ENCODE measurements around the gene ITGA6.

The ITGA6 gene

DNA sequence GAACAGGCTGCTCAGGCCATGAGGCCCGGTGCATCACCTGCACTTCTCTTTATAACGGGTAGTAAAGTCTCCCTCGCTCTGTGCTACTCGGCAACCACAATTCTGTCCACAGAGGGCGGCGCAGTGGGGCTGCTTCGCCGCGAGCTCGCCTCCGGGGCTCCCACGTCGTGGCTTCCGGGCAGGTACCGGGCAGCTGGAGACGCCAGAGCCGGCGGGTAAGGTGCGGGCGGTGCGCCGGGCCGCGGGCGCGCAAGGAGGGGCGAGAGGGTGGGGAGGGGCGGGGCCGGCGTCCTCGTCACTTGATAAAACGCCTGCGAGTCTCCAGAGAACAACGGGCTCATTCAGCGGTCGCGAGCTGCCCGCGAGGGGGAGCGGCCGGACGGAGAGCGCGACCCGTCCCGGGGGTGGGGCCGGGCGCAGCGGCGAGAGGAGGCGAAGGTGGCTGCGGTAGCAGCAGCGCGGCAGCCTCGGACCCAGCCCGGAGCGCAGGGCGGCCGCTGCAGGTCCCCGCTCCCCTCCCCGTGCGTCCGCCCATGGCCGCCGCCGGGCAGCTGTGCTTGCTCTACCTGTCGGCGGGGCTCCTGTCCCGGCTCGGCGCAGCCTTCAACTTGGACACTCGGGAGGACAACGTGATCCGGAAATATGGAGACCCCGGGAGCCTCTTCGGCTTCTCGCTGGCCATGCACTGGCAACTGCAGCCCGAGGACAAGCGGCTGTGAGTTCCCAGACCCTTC lies at the start of gene ITGA6:
ITGA6 (plus strand) TSS at position 331 of the 734 bp plus-strand sequence.
- DNase-seq: peak; percentile 69

DNA sequence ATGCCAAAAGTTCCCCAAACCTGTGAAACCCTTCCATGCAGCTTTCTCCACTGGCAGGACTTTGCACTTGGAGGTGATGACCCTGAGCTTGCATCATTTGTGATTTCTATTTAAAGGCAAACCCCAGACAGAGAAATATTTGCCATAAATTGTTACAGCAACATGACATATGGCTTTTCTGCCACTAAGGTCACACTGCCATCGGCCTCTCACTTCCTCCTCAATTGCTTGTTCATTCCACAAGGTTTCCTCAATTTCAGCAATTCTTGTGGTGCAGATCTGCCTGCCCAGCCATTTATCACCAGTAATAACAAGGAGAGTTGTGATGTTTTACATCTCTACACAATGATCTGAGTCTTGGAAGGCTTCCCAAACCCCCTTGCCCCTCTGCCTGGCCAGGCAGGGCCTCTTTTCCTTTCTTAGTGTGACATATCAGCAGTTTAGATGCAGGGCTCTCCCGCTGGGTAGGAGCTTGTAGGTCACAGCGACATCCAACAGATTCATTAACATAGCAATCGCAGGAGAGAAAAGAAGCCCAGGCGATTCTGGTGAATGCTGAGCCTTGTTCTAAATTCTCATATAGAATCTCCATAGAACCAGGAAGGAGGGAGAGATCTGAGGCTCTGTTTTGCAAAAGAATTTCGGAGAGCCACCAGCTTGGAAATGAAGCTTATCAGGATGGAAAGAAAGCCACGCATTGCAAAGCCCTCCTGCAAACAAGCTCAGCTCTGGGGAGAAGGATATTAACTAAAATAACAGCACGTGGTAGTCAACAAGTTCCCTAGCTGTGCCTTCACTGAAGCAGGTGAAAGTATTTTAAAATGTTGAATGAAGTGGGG lies 46.7 kb upstream of the ITGA6 start:
- DNase-seq: no peak

DNA sequence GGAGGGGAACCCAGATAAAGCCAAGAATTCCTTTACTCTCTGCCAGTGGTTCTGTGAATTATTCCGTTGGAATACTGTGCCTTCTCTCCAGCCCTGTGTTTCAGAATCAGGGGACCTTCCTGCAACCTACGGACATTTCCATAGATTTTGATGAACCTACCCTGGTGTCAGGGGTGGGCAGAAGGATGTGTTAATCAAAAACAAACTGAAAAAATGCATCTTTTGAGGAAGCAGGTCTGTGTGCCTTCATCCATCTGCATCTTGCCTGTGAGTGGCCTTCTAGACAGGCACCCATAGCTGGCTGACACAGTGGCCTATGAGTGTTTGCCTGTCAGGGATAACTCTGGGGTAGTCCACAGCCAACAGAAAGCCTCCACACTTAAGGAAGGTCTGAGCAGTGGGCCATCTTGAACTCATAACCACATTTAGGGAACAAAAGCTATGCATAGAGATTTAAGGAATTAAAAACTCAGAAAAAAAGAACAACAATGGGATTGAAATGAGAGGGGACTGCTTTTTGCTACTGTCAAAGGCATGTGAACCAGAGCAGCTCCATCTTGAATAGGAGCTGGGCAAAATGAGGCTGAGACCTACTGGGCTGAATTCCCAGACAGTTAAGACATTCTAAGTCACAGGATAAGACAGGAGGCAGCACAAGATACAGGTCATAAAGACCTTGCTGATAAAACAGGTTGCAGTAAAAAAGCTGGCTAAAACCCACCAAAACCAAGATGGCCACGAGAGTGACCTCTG lies 45.9 kb upstream of the ITGA6 start:
- no peak for DNase-seq

DNA sequence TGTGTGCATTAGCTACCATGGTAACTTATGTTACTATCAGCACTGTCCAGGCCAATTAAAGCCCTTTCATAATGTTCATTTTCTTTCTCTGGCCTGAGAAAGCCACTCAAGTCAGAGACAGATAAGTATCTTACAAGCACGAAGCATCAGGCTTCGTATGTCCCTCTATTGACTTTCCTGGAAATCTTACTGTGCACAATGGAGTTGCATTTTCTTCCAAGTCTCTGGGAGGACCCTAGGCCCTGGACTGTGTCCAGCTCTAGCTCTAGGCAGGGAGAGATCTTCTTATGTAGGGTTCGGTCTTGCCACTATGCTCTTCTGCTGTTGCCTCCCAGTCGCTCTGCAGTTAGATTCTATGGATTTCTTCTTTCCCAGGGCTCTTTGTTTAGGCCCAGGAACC lies 40.0 kb upstream of the ITGA6 start:
- no peak for DNase-seq

DNA sequence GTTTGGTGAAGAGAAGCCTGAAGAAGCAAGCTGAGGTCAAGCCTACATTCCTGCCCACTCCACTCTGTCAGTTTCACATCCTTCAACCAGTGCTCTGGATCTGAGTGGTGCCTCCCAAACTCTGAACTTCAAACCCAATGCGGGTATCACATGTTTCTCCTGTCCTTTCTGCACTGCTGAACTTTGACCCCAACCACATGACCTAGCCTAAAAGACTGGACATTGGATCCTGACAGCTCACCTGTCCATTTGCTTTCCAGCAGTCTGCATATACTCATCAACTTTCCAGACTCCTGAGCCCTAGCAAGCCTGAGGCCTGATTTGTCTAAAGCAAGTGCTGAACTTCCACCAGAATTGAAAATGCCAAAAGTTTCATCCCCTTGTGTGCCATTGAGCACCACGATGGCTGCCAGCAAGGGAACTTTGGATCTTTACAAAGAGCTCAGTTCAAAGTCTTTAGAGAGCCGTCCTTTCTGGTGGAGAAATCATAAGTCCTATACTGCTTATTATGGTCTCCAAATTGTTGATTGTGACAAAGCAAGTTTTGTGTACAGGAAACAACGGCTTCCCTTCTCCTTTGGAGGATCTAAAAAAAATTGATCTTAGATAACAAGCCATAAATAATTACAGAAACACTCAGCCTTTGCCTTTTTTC lies 37.6 kb upstream of the ITGA6 start:
- no peak for DNase-seq

DNA sequence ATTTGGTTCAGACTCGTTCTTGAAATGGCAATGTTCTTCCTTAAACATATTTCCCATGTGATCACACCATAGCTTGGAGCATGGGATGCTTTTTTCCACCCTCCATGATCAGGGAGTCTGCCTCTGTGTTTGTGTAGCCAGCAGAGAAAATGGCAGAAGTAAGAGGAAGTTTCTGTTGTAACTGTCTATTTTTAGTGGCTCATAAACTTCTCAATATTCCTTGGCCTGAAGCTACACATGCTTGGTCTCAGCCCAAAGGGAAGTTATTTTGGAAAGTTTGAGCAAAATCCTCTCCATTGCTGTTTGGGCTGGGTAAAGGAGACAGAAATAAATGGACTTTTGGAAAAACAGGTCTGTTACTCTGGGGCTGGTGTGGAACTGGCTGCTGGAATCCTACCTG lies 33.4 kb upstream of the ITGA6 start:
- no peak for DNase-seq

DNA sequence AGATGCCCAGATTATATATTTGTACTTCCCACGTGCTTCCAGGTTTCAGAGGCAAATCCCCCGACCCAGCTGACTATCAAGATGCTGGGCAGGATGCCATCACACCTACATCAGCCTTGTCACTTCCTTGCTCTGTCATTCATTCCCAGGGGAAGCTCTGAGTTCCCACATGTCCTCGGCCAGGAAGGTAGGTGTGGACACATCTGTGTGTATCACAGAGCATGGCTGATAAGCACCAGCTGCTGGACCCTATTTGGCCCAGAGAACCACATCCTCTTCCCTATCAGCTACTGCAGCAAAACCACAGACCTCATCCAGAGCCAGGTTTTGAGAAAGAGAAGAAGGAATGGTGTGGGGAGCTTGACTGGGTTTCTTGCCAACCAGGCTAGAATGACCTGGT lies 31.9 kb upstream of the ITGA6 start:
- DNase-seq: no peak

DNA sequence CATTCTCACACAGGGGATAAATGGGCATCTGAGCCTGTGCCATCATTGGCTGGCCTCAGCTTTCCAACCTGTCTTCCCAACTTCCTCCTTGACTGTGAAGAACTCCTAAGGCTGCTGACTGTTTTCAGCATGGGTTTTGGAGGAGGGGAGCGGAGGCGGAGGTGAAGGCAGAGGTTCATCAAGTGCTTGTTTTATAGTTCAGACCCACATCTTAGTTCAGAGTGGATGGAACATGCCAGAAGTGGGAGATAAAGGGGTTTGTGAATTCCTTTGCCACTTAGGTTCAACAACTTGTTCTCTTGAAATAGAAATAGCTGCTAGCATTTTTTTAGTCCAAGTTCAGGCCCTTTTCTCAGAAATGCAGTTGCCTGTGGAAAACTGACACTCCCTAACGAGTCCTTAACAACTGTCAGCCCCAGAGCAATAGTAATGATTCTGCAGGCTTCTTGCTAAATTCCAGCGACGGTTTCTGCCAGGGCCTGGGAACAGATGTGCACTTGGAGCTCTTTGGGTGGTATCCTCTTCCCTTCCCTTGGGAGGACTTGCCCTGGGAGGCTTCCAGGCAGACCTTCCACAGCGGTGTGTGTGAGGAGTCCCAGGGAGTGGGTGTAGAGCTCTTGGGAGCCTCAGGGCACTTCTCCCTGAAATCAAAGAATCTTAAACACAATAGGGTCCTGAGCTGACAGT lies 30.1 kb upstream of the ITGA6 start:
- DNase-seq: no peak

DNA sequence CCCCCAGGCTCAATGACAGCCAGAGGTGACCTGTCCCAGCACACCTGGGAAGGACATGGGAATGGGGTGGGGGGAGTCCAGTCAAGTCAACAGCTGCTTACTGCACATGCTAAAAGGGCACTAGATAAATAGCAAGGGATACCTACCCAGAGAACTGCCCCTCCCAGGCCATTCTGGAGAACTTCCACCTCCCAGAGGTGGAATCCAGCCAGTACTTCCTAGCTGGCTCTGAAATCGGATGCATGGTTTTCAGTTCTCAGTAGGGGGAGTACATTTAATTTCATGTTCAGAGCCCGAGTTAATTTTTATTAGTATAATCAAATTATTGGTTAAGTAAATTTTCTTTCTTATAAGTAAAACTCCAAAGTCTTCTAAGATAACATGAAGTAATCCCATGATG lies 28.9 kb upstream of the ITGA6 start:
- DNase-seq: no peak

DNA sequence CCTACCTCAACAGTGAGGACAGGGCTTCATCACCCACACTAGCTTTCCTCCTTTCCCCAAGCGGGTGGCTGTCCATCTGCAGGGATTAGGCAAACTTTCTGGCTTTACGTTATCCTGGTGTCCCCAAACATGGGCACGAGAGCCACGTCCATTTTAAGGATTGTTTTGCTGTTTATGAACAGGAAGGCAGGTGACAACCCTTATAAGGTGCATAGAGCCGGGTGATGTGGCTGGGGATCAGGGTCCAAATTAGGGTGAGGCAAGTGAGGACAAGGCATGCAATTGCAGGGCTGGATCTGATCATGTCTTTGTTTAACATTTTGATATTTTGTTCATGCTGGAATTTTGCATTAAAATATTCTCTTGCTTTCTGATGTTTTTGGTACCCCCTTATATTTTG lies 27.6 kb upstream of the ITGA6 start:
- no peak for DNase-seq

DNA sequence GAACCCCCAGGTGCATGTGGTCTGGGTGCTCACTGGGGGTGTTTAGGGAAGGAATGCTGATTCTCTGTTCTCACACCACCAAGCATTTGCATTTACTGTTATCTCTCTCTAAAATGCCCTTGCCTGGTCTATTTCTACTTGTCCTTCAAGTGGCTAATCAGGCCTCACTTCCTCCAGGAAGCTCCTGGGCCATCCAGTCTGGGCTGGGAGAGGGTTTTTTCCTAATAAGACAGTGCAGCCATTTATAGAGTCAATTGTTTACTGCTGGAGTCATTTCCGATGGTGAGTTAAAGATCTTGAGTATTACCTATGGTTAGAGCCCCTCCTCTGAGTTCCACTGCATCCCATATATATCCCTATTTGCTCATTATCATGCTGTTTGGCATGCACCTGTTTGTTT lies 25.2 kb upstream of the ITGA6 start:
- DNase-seq: no peak

DNA sequence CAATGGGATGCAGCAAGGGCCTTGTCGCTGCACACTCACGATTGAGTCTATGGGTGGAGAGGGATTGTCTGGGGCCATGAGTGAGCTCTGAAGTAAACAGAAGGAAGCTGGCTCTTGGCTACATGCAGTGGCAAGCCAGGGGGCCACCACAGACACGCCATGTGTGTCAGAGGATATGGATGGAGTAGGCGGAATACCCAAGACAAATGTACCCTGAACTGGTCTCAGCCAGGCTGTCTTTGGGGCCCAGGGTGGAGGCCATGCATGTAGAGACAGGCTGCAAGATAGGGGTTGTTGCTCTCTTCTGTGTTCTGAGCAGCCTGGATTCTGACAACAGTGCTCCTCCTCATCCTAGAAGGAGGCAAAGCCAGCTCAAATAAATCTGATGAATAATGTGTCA lies 24.0 kb upstream of the ITGA6 start:
- DNase-seq: no peak

DNA sequence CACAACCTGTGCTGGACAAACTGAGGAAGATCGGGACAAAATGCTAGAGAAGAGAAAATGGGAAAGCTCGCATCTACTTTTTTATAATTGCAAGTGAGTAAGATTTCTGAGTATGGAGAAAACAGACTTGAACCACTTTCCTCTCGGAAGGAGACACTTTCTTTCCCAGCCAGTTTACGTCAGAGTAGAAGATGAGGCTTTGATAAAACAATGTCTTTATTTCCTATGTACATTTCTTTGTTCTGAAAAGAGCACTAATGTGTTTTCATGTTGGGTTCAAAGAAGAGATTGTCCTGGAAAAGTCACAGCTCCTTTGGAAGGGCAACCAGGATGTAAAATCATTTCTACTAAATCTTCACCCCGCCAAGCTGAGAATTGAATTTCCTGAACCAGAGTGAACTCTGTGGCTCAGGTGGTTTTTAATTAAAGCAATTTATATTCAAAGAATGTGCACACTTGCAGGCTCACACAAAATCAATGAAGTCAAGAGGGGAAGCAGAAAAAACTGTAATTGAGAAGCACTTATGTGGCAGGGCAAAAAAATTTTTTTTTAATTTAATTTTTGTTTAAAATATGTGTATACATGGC lies 23.4 kb upstream of the ITGA6 start:
- DNase-seq: no peak

DNA sequence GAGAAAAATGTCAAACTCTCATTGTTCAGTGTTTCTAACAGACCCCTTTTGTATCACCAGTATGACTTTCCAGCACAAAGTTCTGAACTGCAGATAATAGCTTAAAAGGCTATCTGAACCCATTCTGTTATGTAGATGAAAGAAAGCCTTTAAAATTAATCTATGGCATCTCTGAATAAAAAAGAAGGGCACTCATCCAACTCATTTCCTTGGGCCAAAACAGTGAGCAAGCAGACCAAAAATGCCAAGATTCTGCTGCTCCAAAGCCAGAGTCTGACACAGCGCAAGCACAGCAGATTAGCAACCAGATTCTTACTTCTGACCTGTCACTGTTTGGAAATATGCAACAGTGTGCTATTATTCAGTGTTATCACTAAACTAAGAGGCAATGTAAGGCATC lies 22.6 kb upstream of the ITGA6 start:
- DNase-seq: no peak

DNA sequence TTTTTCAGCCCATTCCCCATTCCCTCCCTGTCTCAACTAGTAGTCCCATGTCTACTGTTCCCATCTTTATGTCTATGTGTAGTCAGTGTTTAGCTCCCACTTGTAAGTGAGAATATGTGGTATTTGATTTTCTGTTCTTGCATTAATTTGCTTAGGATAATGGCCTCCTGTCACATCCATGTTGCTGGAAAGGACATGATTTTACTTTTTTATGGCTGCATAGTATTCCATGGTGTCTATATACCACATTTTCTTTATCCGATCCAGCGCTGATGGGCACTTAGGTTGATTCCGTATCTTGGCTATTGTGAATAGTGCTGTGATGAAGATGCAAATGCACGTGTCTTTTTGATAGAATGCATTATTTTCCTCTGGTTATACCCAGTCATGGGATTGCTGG lies 21.7 kb upstream of the ITGA6 start:
- no peak for DNase-seq

DNA sequence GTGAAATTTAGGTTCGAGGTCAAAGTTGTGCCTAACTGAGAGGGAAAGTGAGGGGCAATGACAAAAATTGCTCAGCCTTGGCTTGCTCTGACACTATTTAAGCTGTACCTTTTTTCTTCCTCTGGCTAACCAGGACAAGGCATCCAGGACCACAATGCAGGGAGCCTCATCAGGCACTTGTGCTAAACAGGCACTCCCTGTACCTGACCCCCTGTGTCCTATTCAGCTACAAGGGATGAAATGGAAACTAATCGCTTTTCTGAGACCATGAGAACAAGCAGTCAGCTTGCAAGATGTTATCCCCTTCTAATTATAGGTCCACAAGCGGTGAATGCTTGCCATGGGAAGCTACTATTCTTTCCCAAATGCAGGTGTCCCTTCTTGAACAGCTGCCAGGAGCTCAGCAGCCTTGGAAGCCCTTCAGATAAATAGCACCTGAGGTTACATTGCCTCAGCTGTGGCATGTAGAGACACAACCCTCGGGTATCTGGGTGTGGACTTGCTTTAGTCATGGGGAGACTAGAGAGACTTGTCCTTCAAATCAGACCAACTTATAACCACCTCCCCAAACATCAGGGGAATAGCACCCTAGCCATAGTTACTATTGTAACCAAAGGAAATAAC lies 19.1 kb upstream of the ITGA6 start:
- peak; percentile 92 for DNase-seq

DNA sequence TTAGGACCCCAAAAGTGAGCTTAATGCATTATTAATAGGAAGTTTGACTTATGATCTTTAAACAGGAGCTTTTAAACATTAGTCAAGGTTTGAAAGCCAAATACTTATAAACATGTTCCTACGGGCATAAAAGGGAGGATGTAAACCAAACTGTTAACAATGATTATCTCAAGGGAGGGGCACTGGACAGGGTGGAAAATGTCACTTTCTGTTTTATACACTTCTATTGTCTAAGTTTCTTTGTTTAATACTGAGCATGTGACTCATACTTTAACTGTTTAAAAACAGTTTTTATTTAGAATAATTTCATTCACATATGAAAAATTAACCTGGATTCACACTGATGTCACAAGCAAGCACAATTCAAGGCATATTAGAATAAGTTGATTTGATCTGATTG lies 18.3 kb upstream of the ITGA6 start:
- no peak for DNase-seq

DNA sequence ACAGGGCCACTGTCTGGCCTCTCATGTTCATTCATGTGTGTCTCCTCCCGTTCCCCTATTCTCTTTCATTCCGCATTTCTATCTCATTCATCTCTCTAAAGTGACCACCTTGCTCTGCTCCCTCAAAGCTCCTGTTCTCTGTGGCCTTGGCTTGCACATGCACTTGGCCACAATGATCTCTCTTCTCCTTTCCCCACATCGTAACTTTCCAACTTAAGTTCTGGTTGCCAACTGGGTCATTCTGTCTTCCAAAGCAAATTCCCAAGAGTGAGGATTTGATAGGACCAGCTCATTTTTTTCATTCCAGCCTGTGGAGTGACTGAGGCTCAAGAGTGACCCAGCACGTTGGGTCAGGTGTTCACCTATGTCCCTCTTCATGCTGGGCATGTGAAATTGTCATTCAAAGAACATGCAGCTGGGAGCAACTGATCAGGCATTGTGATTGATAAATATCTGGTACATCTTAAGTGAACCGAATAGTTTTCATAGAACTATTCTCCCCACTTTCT lies 14.3 kb upstream of the ITGA6 start:
- no peak for DNase-seq

DNA sequence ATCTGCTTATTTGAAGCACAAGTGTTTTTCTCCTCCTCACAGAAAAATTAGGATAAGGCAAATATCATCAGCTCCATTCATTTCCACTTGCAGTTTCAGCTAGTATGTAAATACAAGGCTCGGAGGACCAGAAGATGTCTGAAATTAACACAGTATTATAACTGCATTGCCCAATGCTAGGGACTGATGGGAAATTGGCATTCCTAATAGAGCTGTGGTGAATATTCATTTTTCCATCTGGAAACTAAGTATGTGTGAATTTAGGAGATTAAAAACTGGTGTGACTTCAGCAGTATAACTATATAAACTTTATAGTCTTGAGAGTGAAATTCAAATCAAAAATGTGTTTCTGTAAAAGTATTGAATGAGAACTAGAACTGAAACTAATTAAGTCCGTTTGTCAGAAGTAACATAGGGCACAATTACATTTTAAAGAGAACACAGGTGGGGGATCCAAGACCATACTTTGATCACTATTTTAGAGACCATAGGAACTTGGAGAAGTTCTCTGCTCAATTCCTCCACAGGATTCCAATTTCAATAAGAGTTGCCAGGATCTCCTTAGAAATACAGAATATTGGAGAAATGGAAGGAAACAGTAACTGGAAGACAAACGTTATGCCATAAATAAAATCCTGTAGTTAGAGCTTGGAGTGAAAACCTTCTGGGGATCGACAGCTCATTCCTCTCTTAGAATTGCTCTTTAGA lies 12.1 kb upstream of the ITGA6 start:
- DNase-seq: no peak

DNA sequence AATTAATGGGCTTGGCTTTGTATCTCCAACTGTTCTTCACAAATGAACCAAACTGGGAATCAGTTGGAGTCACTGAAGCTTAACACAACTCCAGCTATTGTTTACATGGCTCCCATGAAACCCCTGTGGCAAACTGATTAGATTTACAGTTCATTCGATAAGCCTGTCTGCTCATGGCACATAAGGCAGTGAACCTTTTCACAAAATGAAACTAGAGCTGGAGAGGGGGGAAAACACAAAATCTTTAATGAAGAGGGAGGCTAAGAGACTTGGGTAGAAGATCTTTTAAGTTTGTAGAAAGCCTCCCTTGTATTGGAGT lies 11.6 kb upstream of the ITGA6 start:
- DNase-seq: no peak

DNA sequence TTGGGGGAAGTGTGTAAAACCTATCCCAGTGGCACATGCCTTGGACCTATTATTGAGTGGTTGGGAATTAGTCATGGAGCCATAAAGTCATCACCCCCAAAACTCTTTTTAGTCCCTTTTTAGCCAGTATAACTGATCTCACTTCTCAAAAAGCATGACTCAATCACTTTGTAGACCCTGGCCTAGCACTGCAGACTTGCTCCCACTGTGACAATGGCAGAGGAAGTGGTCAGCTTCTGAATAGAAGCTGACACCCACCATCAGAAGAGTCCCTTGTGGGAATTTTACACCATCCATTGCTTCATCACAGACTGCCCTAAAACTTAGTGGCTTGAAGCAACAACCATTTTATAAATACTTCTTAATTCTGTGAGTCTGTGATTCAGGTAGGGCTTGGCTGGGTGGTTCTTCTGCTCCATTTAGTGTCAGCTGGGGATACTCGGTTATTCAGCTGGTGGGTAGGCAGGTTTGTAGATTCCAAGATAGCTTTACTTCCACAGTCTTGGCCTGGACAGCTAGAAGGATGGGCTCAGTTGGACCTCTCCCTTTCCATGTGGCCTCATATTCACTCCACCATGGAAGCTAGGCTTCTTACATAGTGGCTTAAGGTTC lies 10.8 kb upstream of the ITGA6 start:
- no peak for DNase-seq

Measured in NCI-H748 treated with DMSO at 0.1 percent for 48 hours (cell line).